NCI-H2107 (cell line): Measurements from ENCODE around the gene SMIM8.
A peak's percentile ranks its signal among the peaks of the same experiment; 100 is the strongest.
"Not testable (repeated sequence)": the region's sequence is repeated elsewhere in the genome, so short reads cannot be mapped to it uniquely, and the experiment has no call there.

ENCODE experiments used
- DNase-seq: peaks from one replicate; lab custom pipeline; 2025; lab: John Stamatoyannopoulos, UW

Gene SMIM8, protein sequence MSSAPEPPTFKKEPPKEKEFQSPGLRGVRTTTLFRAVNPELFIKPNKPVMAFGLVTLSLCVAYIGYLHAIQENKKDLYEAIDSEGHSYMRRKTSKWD

DNA sequence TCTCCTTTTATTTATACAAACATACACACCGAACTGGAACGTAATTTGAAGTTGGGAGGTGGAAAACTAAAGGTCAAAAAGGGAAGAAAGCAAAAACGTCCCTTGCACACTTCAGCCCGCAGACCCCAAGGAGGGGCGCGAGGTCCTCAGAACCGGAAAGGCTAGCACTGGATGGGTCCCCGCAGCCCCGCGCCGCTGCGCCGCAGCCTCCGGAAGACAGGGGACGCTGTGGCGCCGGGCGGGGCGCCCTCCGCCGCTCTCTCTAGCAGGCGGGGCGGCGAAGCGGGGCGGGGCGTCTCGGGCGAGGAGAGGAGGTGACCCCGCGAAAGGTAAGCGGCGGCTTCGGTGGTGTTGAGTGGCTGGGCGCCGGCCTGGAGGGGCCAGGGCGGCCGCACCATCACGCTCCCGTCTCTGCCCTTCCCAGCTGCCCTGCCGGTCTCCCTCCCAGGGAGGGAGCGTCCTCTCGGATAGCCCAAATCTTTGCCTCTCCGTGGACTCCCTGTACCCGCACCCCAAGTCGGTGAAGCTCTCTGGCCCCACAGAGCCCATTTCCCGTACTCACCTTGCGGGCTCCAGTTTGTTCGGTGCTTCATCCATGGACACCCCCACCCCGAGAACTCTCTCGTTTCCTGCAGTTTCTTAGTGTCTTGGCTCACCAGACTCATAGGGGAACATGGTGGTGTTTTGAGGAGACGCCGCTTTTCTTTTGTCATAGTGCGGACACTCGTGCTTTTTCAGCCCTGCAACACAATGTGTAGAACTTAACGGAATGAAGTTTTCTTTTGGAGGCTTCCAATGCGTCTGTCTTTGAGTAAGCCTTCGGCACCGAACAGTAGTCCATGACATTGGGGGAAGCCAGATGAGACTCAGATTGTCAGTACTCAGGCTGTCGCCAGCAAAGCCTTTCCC, at the start of gene SMIM8:
Gene SMIM8 (plus strand): TSS at position 285 of the 909 bp plus-strand sequence. CDS start 14,444 bp downstream, outside the sequence.
- DNase-seq: peak; percentile 56

DNA sequence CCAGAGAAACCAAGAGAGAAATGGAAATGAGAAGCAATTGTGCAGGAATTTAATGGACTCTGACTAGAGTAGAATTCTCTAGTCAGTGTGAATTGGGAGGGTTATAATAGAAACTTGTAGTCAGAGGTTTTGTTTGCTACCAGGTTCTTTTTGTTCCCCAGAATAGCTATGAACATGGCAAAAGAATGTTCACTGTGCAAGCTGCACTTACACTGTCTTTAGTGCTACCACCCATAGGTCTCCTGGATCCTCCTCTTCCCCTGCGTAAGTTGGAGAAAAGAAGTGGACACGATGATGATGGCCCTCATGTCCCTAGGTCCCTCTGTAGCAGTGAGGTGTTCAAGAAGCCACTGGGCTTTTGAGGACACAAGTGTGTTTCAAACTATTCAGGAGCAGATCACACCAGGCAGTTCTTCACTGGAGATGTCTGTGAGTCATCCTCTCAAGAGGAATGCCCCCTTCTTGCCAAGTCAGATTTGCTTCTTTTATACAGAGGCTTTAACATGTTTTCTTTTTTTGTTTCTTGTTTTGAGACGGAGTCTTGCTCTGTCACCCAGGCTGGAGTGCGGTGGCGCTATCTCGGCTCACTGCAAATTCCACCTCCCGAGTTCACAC, 47.6 kb upstream of the SMIM8 start:
- no peak for DNase-seq

DNA sequence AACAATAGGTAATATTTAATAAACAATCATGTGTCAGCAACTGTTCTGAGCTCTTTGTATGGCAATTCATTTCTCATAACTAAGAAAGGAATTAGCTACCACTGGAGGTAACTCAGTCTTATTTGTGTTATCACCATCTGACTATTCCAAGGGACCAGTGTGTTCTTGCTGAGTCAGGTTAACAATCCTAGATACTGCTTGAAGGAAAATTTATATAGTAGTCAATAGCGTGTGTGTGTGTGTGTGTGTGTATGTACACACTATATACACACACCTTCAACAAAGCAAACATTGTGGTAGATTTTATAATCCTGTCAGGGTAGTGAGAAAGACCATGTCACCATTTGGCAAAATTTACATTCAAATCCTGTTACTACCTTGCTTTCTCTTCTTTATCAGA, 45.8 kb upstream of the SMIM8 start:
- DNase-seq: no peak

DNA sequence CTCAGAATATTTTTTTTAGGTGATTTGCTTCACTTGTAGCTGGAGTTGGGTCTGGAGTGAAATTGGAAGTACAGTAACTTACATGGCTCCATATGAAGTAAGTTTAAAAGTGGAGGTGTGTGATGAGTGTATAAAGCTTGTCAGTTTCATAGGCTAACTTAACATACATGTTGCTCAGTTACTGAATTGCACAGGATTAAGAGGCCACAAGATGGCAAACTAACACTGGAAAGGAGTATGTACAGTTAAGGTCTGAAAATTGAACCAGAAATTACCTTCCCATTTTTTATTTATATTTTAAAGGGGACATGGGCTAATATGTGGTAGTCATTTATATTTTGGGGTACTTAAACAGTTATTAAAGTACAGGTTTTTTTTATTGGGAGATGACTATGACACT, 45.3 kb upstream of the SMIM8 start:
- peak; percentile 8 for DNase-seq

DNA sequence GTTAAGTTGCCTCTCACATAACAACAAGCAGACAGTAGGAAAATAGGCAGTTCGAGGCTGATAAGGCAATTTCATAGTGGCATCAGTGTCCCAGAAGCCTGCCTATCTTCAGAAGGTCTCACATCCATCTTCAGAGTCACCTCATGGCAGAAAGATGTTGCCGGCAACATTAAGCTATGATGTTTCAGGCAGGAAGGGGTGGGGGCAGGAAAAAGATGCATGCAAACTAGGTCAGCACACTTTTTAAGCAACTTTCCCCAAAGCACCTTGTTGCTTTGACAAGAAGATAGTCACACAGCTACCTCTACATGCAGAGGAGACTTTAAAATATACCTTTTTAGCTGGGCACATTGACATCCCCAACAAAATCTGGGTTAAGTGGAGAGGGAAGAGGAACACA, 43.2 kb upstream of the SMIM8 start:
- DNase-seq: no peak

DNA sequence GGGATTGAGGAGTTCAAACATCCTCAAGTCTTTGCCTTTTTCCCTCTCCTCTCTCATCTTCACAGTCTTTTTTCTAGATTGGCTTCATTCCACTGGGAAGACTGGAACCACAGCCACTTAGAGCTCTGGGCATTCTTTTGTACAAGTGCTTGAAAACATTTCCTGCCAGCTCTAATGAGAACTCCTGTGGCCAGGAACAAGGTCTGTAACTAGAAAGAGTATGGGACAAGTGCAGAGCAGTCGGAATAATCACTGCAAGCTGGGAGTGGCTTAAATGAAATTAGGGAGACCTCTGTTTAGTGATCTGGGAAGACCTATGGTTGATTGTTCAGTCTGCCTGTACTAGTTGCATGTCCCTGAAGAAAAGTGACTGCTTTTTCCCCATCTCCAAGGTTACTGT, 41.0 kb upstream of the SMIM8 start:
- no peak for DNase-seq

DNA sequence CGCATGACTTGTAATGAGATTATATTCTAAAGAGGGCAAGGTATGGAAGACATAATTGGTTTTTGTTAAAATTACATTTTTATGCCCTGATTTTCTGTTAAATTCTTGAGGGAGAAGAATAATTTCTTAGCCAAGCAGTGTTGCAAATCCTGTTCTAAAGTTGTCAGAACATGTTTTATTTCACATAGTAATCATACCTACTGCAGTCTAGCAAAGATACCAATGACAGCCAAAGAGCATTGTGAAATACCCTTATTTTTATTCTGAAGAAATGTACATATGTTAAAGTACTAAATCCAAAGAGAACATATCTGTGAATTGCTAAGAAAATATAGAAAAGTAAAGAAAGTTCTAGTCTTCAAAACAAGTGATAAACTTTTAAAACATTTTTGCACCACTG, 39.6 kb upstream of the SMIM8 start:
- DNase-seq: no peak

DNA sequence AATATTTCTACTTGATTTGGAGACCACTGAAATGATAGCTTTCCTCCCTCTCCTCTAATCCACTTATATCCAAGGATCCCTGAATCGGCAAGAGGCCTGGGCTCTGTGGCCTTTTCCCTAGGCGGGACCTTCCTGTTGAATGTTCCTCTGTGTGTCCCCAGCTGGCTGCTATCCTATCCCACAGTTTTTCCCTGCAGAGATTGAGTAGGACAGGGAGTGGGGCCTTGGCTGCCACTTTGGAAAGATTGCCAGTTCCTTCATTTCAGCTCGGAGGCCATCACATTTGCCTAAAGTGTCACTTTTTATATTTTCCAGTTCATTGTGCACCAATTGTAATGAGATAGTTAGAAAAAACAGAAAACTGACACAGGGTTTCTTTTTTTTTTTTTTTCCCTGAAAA, 38.9 kb upstream of the SMIM8 start:
- DNase-seq: no peak

DNA sequence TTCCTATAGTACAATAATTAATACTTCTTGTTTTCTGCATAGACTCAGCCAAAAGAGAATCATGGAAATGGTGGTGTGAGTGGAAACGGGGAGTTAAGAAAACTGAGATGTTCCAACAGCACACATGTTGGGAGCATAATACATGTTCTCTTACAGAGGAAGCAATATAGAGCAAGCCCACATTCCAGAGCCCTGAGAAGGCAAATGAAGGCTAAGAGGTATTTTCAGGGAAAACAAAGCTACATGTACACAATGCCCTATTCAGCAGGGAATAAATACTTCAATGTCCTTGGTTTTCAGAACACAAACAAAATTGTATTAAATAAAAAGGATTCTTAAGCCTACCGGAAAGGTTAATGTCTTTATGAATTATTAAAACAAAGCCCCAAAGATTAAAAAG, 35.1 kb upstream of the SMIM8 start:
- no peak for DNase-seq

DNA sequence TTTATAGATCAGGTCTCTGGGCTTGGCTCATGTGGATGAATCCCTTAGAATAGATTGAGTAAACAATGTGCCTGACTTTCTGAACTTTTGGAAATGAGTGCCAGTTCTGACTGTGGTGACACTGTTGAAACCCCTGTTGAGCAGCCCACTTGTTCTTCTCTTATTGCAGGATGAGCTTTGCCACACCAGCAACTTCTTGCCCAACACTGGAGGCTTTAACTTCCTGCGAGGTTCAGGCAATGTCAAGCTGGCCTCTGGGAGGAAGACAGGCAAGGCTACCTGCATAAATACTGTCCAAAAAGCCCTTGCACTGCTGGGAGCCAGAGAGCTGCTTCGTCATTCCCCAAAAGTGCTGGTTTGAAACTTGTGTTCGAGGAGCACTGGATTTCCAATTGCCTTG, 32.8 kb upstream of the SMIM8 start:
- DNase-seq: no peak

DNA sequence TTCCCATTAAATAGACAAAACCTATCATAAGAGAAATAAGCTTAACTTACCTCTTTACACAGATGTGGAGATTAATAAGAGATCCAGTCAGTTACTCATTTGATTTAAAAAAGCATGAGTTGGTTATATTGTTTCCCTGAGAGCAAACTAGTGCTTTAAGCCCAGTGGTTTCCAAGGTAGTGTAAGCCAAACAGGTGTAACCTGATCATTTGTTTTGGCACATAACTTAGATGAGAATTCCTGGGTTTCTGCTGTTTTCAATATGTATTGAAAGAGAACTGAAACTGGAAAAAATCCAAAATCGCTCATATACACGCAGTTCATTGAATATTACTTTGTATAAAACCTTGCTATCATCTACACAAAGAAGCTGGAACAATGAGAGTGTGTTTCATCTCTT, 30.5 kb upstream of the SMIM8 start:
- DNase-seq: no peak

DNA sequence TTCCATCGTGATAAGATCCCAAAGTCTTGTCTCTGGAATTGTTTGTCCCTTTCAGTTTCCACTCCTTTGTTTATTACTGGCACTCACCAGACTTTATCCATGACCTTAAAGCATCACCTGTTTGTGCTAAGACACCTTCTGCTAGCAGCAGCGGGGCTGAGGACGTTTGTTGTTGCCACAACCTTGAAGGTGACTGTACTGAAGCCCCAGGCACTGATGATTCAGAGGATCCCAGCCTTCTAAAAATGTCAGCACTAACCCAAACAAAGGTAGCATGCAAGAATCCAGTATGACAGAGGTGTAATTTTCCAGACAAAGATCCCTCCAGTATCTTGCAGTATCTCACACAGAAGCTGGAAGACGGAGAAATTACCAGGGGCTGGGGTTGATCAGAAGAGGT, 28.9 kb upstream of the SMIM8 start:
- DNase-seq: no peak

DNA sequence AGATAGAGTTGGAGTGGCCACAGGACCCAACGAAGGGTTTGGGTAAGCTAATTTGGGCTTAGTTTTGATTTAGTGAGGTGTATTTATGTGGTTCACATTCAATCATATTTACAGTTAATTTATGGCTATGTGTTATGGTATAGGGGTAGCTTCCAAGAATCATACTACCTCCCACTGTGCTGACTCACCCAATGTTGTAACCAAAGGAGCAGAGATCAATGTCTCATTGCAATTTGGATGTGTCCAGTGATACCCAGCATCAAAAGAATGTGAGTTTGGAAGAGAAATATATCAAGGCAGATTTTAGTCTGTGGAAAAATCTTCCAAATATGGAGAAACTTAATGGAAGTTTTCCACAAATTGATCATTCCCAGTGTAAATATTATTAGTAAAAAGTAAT, 25.3 kb upstream of the SMIM8 start:
- DNase-seq: no peak

DNA sequence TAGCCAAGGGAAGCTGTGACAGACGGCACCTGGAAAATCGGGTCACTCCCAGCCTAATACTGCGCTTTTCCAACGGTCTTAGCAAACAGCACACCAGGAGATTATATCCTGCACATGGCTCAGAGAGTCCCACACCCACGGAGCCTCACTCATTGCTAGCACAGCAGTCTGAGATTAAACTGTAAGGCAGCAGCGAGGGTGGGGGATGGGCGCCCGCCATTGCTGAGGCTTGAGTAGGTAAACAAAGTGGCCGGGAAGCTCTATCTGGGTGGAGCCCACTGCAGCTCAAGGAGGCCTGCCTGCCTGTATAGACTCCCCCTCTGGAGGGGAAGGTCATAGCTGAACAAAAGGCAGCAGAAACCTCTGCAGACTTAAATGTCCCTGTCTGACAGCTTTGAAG, 21.1 kb upstream of the SMIM8 start:
- DNase-seq: not testable (repeated sequence)

DNA sequence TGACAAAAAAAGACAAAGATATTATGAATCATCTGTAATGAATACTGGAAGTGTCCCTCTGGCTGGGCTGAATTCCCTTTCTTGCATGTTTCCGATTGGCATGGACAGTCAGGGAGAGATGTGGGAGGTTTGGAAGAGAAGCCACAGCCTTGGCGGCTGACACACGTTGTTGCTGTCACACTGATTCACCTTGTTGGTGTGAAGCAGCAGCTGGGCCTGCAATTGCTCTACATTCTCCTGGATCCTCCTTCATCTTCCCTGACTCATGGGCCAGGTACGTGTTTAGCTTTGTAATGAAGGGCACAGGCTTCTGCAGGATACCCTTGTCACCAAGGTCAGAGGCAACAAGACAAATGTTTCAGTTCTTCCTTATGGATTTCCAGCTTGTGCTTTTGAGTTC, 13.4 kb upstream of the SMIM8 start:
- DNase-seq: no peak

DNA sequence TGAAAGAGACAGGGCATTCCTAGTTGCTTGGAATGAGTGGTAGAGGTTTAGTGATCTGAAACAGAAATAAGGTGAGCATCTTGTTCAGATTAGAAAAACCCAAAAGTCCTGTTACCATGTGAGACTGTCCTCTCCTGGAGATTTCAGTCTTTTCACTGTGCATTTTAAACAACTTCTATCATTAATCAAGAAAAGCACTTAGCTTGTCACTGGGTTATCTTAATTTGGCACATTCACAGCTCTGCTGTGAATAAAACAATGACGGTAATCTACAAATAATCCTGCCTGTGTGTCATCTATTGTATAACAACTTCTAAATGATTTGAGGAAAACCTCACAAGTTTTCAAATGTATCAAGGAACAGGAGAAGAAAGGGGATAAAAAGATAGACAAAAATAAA, 9.5 kb upstream of the SMIM8 start:
- no peak for DNase-seq

DNA sequence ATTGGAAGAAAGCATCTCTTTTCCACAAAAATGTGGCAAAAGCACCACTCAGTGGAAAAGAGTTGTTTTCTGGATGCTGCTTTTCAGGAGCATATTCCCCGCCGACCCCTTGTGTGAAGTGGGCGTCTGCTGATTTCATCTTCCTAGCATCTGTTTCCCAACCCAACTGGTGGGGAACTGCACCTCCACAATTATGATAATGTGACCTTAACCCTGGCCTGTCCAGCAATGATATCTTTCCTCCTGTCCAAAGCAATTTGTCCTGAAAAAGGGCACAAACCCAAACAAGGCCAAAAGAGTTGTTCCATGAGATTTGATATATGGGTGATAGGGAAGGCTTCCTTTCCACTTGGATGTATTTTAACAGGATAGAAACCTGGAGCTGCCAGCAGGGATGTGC, 7.3 kb upstream of the SMIM8 start:
- no peak for DNase-seq

DNA sequence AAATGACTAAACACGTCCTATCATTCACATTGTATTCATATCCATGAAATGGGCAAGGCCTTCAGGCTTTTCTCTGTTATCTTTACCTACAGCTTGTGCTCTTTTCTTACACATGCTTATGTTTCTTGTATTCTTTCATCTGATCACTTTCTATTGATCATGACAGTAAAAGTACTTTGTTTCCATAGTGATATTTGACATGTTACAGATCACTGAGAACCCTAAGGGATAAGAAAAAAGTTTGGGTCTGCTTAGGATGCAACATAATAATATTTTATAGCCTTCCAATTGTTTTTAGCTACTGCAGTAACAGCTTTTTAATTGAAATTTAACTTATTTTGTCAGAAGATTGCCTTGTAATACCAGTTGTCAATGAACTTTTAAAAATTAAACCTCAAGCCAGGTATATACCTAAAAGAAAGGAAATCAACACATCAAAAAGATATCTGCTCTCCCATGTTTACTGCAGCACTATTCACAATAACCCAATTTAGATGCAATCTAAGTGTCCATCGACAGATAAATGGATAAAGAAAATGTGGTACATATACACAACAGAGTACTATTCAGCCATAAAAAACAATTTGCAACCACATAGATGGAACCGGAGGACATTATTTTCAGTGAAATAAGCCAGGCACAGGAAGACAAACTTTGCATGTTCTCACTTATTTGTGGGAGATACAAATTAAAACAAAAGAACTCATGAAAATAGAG, 3.0 kb upstream of the SMIM8 start:
- DNase-seq: no peak

DNA sequence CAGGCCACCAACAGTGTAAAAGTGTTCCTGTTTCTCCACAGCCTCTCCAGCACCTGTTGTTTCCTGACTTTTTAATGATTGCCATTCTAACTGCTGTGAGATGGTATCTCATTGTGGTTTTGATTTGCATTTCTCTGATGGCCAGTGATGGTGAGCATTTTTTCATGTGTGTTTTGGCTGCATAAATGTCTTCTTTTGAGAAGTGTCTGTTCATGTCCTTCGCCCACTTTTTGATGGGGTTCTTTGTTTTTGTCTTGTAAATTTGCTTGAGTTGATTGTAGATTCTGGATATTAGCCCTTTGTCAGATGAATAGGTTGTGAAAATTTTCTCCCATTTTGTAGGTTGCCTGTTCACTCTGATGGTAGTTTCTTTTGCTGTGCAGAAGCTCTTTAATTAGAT, 1.5 kb downstream of the SMIM8 start:
- DNase-seq: not testable (repeated sequence)

DNA sequence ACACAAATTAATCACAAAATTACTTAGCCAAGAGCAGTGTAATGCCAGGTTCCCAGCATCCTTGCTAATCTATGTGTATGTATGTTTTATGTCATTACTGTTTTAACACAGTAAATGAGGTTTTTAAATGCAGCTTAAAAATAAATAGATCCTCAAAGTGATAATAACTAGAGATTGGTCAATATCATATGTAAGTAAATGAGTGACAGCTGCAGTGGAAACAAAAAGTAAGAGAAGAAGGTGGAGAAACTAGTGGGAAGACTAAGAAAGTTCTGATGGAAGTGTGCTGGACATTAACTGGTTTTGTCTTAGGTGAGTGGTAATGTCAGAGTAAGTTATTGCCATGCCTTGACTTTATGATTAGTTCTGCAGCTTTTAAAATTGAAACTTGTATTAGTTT, 8.6 kb downstream of the SMIM8 start:
- no peak for DNase-seq

DNA sequence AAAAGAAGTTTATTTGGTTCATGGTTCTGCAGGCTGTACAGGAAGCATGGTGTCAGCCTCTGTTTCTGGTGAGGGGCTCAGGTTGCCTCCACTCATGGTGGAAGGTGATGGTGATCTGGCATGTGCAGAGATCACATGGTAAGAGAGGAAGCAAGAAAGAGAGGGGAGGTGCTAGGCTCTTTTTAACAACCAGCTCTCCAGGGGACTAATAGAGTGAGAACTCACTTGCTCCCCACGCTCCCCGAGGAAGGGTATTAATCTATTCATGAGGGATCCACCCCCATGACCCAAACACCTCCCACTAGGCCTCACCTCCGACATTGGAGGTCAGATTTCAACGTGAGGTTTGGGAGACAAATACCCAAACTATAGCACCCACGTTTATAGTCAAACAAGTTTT, 10.6 kb downstream of the SMIM8 start:
- no peak for DNase-seq

DNA sequence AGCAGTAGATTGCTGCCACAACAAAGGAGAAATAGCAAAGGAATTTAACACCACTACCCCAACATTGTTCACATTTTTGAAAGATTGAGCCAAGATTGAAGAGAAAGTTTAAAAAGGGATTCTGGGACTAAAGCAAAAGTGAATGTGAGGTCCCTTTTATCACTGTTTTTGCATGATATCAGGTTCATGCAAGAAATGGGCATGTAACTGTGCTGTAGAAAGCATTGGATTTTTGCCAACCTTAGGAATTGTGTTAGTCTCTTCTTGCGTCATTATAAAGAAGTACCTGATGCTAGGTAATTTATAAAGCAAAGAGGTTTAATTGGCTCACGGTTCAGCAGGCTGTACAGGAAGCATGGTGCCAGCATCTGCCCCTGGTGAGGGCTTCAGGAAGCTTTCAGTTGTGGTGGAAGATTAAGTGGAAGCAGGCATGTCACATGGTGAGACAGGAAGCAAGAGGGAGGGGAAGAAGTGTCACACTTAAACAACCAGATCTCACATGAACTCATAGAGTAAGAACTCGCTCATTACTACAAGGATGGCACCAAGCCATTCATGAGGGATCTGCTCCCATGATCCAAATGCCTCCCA, 11.3 kb downstream of the SMIM8 start:
- DNase-seq: no peak
